ENCODE data around the gene DSG2.

The DSG2 gene

GRCh38 chr18:31592506-31593157, 94.7 kb downstream of the DSG2 start:
- no peak for DNase-seq

GRCh38 chr18:31595121-31595771, 97.3 kb downstream of the DSG2 start:
- DNase-seq, result no peak

GRCh38 chr18:31596081-31596872, 98.3 kb downstream of the DSG2 start:
- no peak for DNase-seq

GRCh38 chr18:31598021-31598805, 100.2 kb downstream of the DSG2 start:
- no peak for DNase-seq

Data from activated effector memory CD4-positive, alpha-beta T cell treated with anti-CD3 and anti-CD28 coated beads, Interleukin-2, amount 50 U/mL, for 16 hours (primary cell).